Neutrophil (primary cell): ENCODE results near the gene RAPGEF2.

Experiments
- H3K27ac ChIP-seq: fragments of 200-600 bp; sonication (generic); 2 replicates; pipeline ENCODE4 v1.5.1; 2016; ENCODE audit warnings: mild to moderate bottlenecking, moderate library complexity
- H3K27me3 ChIP-seq: fragments of 200-600 bp; sonication (generic); 2 replicates; pipeline ENCODE4 v1.6.0; 2016; ENCODE audit warnings: mild to moderate bottlenecking
- H3K36me3 ChIP-seq: fragments of 200-600 bp; sonication (generic); 2 replicates; pipeline ENCODE4 v1.5.1; 2017
- H3K4me1 ChIP-seq, 2 experiments: fragments of 200-600 bp in 1 of 2; sonication (generic) in 1 of 2; 1 replicate in 1 of 2; 2 replicates in 1 of 2; pipeline versions ENCODE4 v1.5.1 to v1.6.1; 2013 to 2016; ENCODE audit warnings: low read depth in 1 of 2, low read length in 1 of 2, mild to moderate bottlenecking in 1 of 2, moderate library complexity in 1 of 2; ENCODE audit not compliant: control insufficient read depth in 1 of 2, insufficient read depth in 1 of 2
- H3K4me3 ChIP-seq, 2 experiments: fragments of 200-600 bp in 1 of 2; sonication (generic) in 1 of 2; 1 replicate in 1 of 2; 2 replicates in 1 of 2; pipeline ENCODE4 v1.5.1; 2013 to 2016; ENCODE audit warnings: low read depth in 1 of 2, low read length in 1 of 2, mild to moderate bottlenecking in 1 of 2, moderate library complexity in 1 of 2
- H3K9me3 ChIP-seq: fragments of 200-600 bp; sonication (generic); 2 replicates; pipeline ENCODE4 v1.5.1; 2016
- TF ChIP-seq, protein P1 (sequence below): fragments of 200-600 bp; sonication (generic); IDR thresholded peaks from 2 replicates; pipeline ENCODE4 v1.5.1; 2016; ENCODE audit warnings: antibody characterized with exemption

Gene RAPGEF2

DNA sequence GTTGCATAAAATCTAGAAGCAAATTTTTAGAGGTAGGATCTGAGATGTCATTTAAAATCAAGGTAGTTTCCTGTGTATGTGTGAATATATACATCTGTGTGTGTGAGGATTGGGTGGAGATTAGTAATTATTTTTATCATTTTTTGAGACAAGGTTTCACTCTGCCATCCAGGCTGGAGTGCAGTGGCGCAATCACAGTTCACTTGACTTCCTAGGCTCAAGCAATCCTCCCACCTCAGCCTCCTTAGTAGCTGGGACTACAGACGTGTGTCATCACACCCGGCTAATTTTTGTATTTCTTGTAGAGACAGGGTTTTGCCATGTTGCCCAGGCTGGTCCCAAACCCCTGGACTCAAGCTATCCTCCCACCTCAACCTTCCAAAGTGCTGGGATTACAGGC lies 188.3 kb downstream of the RAPGEF2 start:
- Histone ChIP-seq H3K27ac (no peak overlapping the region), H3K4me1 (peaks cover 4 to 7% of the 10 kb centered on the region in 2 experiments), H3K27me3 (no peaks in the 10 kb centered on the region), H3K36me3 (no peaks in the 10 kb centered on the region), H3K4me3 (no peak overlapping the region), H3K9me3 (no peaks in the 10 kb centered on the region)
- TF ChIP-seq, protein P1, sequence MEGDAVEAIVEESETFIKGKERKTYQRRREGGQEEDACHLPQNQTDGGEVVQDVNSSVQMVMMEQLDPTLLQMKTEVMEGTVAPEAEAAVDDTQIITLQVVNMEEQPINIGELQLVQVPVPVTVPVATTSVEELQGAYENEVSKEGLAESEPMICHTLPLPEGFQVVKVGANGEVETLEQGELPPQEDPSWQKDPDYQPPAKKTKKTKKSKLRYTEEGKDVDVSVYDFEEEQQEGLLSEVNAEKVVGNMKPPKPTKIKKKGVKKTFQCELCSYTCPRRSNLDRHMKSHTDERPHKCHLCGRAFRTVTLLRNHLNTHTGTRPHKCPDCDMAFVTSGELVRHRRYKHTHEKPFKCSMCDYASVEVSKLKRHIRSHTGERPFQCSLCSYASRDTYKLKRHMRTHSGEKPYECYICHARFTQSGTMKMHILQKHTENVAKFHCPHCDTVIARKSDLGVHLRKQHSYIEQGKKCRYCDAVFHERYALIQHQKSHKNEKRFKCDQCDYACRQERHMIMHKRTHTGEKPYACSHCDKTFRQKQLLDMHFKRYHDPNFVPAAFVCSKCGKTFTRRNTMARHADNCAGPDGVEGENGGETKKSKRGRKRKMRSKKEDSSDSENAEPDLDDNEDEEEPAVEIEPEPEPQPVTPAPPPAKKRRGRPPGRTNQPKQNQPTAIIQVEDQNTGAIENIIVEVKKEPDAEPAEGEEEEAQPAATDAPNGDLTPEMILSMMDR: no peak

- H3K27ac ChIP-seq: no peak overlapping the region
- TF ChIP-seq, protein P1: no peak
- no peak overlapping the region for H3K4me3 ChIP-seq
- peaks cover 4 to 7% of the 10 kb centered on the region in 2 experiments for H3K4me1 ChIP-seq
- no peaks in the 10 kb centered on the region for H3K36me3 ChIP-seq
- H3K27me3 ChIP-seq: no peaks in the 10 kb centered on the region
- no peaks in the 10 kb centered on the region for H3K9me3 ChIP-seq
Observed at GRCh38 chr4:159292137-159292896, 189.4 kb downstream of the RAPGEF2 start.

DNA sequence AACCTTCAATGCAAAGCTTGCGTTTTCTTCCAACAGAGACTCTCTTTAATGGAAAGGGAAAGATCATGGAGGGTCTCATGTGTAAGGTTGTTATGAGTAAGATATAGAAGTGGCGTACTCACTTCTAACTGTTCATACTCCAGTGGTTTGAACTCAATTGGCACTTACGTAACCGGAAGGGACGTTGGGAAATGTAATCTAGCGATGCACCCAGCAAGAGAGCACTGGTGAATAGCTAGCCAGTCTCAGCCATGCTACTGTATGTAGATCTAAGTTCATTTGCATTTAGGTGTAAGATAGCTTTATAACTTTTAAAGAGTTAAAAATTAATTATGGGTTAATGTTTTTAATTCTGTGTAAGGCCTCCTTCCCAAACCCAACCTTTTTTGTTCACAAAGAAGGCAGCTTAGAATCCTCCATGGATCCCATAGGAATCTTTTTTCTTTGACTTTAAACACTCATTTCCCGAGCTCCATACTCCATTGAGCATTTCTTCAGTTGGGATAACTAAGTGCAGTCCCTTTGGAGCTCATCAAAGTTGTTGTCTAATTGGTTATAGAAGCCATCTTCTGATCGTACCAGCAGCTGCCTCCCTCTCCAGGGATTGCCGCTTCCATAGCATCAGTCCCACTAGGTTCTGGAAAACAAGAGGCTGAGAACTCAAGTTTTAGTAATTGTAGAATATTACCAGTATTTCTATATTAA lies 191.1 kb downstream of the RAPGEF2 start:
- TF ChIP-seq, protein P1: no peak
- H3K36me3 ChIP-seq: no peaks in the 10 kb centered on the region
- no peak overlapping the region for H3K27ac ChIP-seq
- no peaks in the 10 kb centered on the region for H3K27me3 ChIP-seq
- H3K9me3 ChIP-seq: no peaks in the 10 kb centered on the region
- no peak overlapping the region for H3K4me3 ChIP-seq
- H3K4me1 ChIP-seq: peaks cover 4 to 7% of the 10 kb centered on the region in 2 experiments

DNA sequence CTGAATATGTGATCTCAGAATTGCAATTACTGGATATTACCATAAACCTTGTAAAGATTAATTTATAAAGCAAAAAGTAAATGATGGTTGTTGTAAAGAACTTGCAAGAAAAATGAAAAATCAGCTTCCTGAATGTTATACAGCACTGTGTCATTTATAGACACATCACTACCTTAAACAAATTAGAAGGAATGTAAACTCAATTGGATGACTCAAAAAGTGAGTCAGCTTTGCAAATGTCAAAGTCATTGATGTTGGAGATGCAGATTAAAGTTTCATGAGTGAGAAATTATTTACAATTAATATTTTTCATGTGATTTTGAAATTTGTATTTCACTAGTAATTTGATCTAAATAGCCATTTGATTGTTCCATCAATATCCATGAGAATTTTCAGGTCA lies 193.2 kb downstream of the RAPGEF2 start:
- Histone ChIP-seq H3K27ac (no peak overlapping the region), H3K9me3 (no peaks in the 10 kb centered on the region), H3K4me1 (peaks cover 4 to 7% of the 10 kb centered on the region in 2 experiments), H3K4me3 (no peak overlapping the region), H3K36me3 (no peaks in the 10 kb centered on the region), H3K27me3 (no peaks in the 10 kb centered on the region)
- TF ChIP-seq, protein P1: no peak

DNA sequence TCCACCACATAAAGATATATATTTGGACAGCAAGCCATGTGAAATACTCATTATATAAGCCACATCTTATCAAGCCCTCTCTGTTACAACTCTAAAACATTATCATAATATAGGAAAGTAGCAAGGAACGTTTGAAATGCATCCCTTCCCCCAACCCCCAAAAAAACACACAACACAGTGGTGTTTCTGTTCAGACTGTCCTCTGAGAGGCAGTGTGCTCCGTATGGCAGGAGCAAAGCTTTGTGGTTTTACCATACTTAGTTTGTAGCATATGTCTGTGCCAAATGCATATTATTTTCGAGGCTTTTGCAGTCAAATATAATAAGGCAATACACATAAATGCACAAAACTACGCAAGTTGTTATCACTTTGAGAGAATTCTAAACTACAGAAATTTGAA lies 194.2 kb downstream of the RAPGEF2 start:
- Histone ChIP-seq H3K4me3 (no peak overlapping the region), H3K36me3 (no peaks in the 10 kb centered on the region), H3K4me1 (peaks cover 4 to 7% of the 10 kb centered on the region in 2 experiments), H3K27ac (no peak overlapping the region), H3K9me3 (no peaks in the 10 kb centered on the region), H3K27me3 (no peaks in the 10 kb centered on the region)
- TF ChIP-seq, protein P1: no peak
